IMR-90 (cell line): ENCODE measurements around the gene DAGLA. TPM values are rescaled to one million over a fixed set of nuclear protein-coding genes. Genes with fewer than 3 reads are reported as not detected.
"Not testable (repeated sequence)": the region's sequence is repeated elsewhere in the genome, so short reads cannot be mapped to it uniquely, and the experiment has no call there.

Experiments
- ATAC-seq: fragments of 200-7000 bp; cut with Tn5 transposase; 2 replicates; pipeline ENCODE4 v1.9.1; 2020; ENCODE audit warnings: low read depth, mild to moderate bottlenecking, moderate library complexity
- BruUV-seq: library from RNA; stranded (reverse); fragments of 400-500 nt; replicated peaks from 2 replicates; lab custom pipeline; 2021; lab: Mats Ljungman, UMichigan
- CTCF ChIA-PET: fragments of 300-600 bp; formaldehyde crosslinking; extraction: SDS; loops from one replicate; lab custom pipeline; 2021; ENCODE audit warnings: antibody characterized with exemption; lab: Yijun Ruan, JAX
- POLR2A ChIA-PET: fragments of 300-600 bp; sonication (Branson Sonifier 250); formaldehyde crosslinking; loops from one replicate; lab custom pipeline; 2022; ENCODE audit warnings: antibody characterized with exemption; ENCODE audit not compliant: unreplicated experiment; lab: Charles Lee
- DNase-seq: peaks from one replicate; pipeline ENCODE4 v3.0.0; 2013
- H2AFZ ChIP-seq: replicated peaks from 2 replicates; pipeline ENCODE3; 2013; ENCODE audit warnings: low read length, mild to moderate bottlenecking; ENCODE audit not compliant: poor library complexity
- H2AK5ac ChIP-seq: 2 replicates; pipeline ENCODE4 v1.6.1; 2013; ENCODE audit warnings: low read depth, low read length, inconsistent platforms
- H2AK9ac ChIP-seq: replicated peaks from 2 replicates; pipeline ENCODE3; 2013; ENCODE audit warnings: mild to moderate bottlenecking, low read depth, low read length, moderate library complexity; ENCODE audit not compliant: poor library complexity
- H2BK120ac ChIP-seq: 2 replicates; pipeline ENCODE4 v1.6.1; 2013; ENCODE audit warnings: low read depth, low read length, inconsistent platforms
- H2BK15ac ChIP-seq: 3 replicates; pipeline ENCODE4 v1.6.1; 2013; ENCODE audit warnings: low read depth, low read length, inconsistent platforms
- H2BK20ac ChIP-seq: 2 replicates; pipeline ENCODE4 v1.6.1; 2013; ENCODE audit warnings: low read depth, mild to moderate bottlenecking, inconsistent platforms, low read length, moderate library complexity
- H2BK5ac ChIP-seq: 2 replicates; pipeline ENCODE4 v1.6.1; 2013; ENCODE audit warnings: mild to moderate bottlenecking, low read depth, low read length, inconsistent platforms; ENCODE audit not compliant: poor library complexity, severe bottlenecking
- H3K14ac ChIP-seq: replicated peaks from 2 replicates; pipeline ENCODE4 v1.6.1; 2013; ENCODE audit warnings: low read depth, low read length, inconsistent platforms
- H3K18ac ChIP-seq: 2 replicates; pipeline ENCODE4 v1.6.1; 2013; ENCODE audit warnings: low read depth, low read length, control low read depth
- H3K23ac ChIP-seq: 2 replicates; pipeline ENCODE4 v1.6.1; 2013; ENCODE audit warnings: low read depth, low read length, inconsistent platforms
- H3K27ac ChIP-seq: 2 replicates; pipeline ENCODE4 v1.5.1; 2013; ENCODE audit warnings: mild to moderate bottlenecking, control low read depth, low read length; ENCODE audit not compliant: insufficient read depth
- H3K27me3 ChIP-seq: 2 replicates; pipeline ENCODE4 v1.6.1; 2013; ENCODE audit warnings: low read length; ENCODE audit not compliant: control insufficient read depth, insufficient read depth
- H3K36me3 ChIP-seq: 2 replicates; pipeline ENCODE4 v1.6.1; 2013; ENCODE audit warnings: low read length, mixed read lengths; ENCODE audit not compliant: control insufficient read depth, insufficient read depth
- H3K4ac ChIP-seq: 2 replicates; pipeline ENCODE4 v1.6.1; 2013; ENCODE audit warnings: low read depth, low read length, inconsistent platforms
- H3K4me1 ChIP-seq: 2 replicates; pipeline ENCODE4 v1.6.1; 2013; ENCODE audit warnings: low read length, mixed read lengths; ENCODE audit not compliant: control insufficient read depth, insufficient read depth
- H3K4me2 ChIP-seq: 2 replicates; pipeline ENCODE4 v1.6.1; 2013; ENCODE audit warnings: low read depth, mild to moderate bottlenecking, control low read depth, low read length, moderate library complexity
- H3K4me3 ChIP-seq: 2 replicates; pipeline ENCODE4 v1.5.1; 2013; ENCODE audit warnings: low read depth, mild to moderate bottlenecking, control low read depth, low read length, moderate library complexity; ENCODE audit not compliant: insufficient read depth
- H3K56ac ChIP-seq: 2 replicates; pipeline ENCODE4 v1.6.1; 2013; ENCODE audit warnings: low read length, inconsistent platforms; ENCODE audit not compliant: insufficient read depth; ENCODE audit errors: extremely low read depth
- H3K79me1 ChIP-seq, 2 experiments: 2 replicates each; pipeline ENCODE4 v1.6.1; 2013; ENCODE audit warnings: low read length in 2 of 2, inconsistent platforms in 1 of 2, low read depth in 1 of 2
- H3K9ac ChIP-seq: 2 replicates; pipeline ENCODE4 v1.6.1; 2013; ENCODE audit warnings: low read depth, low read length, control low read depth
- H3K9me1 ChIP-seq: 2 replicates; pipeline ENCODE4 v1.6.1; 2013; ENCODE audit warnings: low read length, inconsistent platforms; ENCODE audit not compliant: insufficient read depth
- H3K9me3 ChIP-seq: 2 replicates; pipeline ENCODE4 v1.6.1; 2013; ENCODE audit warnings: low read length; ENCODE audit not compliant: control insufficient read depth, insufficient read depth
- H4K20me1 ChIP-seq: 2 replicates; pipeline ENCODE4 v1.6.1; 2013; ENCODE audit warnings: low read length, inconsistent platforms; ENCODE audit not compliant: insufficient read depth
- H4K5ac ChIP-seq: 2 replicates; pipeline ENCODE4 v1.6.1; 2013; ENCODE audit warnings: mild to moderate bottlenecking, low read depth, low read length, control low read depth
- H4K8ac ChIP-seq, 2 experiments: 2 replicates each; pipeline ENCODE4 v1.6.1; 2013; ENCODE audit warnings: low read depth in 2 of 2, low read length in 2 of 2, control low read depth in 1 of 2, inconsistent platforms in 1 of 2
- H4K91ac ChIP-seq: 2 replicates; pipeline ENCODE4 v1.6.1; 2013; ENCODE audit warnings: low read depth, low read length, inconsistent platforms; ENCODE audit not compliant: insufficient read depth
- WGBS, 2 experiments: methylation state at CpG; one replicate each; pipeline versions ENCODE4 v1.1.5 to v1.1.7; 2013; ENCODE audit warnings: missing lambda C conversion rate in 2 of 2; ENCODE audit not compliant: insufficient read length in 1 of 2; ENCODE audit errors: extremely low coverage in 2 of 2; 5-methylcytosine and 5-hydroxymethylcytosine counted together
- dilution Hi-C: fragments of 300-500 bp; cut with HindIII; formaldehyde crosslinking; loops from one replicate; pipeline ENCODE4 v1.14.3; 2018; ENCODE audit warnings: low sequenced_read_pairs; ENCODE audit not compliant: unreplicated experiment
- in situ Hi-C: fragments of 300-500 bp; cut with MboI; formaldehyde crosslinking; loops from 3 replicates; pipeline ENCODE4 v1.14.3; 2019; ENCODE audit warnings: low sequenced_read_pairs, inconsistent platforms, mixed read lengths
- intact Hi-C: fragments of 100-400 bp; cut with micrococcal nuclease; formaldehyde crosslinking; loops from 2 replicates; pipeline ENCODE4 v1.10.0; 2022
- polyA plus RNA-seq, 3 experiments: library from polyadenylated mRNA; depleted of rRNA; stranded (reverse); fragments of >200 nt; gene quantifications; 2 replicates each; pipeline ENCODE4 v1.2.3, GENCODE V29; 2012; ENCODE audit warnings: low replicate concordance in 1 of 3
- total RNA-seq: library from RNA; depleted of rRNA; stranded (reverse); fragments of >200 nt; gene quantifications from 2 replicates; pipeline ENCODE4 v1.2.3, GENCODE V29; 2012

The DAGLA gene
- total and polyA plus RNA-seq, 2 of the 4 experiments (the other 2 are of a cell fraction), result 0.90 to 3.8 TPM

DNA sequence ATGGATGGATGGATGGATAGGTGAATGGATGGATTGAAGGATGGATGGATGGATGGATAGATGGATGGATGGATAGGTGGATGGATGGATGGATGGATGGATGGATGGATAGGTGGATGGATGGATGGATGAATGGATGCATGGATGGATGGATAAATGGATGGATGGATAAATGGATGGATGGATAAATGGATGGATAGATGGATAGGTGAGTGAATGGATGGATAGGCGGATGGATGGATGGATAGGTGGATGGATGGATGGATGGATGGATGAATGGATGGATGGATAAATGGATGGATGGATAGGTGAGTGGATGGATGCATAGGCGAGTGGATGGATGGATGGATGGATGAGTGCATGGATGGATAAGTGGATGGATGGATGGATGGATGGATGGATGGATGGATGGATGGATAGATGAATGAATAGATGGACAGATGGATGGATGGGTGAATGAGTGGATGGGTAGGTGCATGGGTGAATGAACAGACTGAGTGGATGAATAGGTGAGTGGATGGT is 6.2 kb upstream of the DAGLA start:
- in situ Hi-C loops, result not testable (repeated sequence)

More for the DNA sequence above, 6.2 kb upstream of the DAGLA start:
- H2AK9ac ChIP-seq, H4K8ac ChIP-seq, H4K91ac ChIP-seq, H3K9ac ChIP-seq, POLR2A ChIA-PET, dilution Hi-C loops, H3K23ac ChIP-seq, H2BK20ac ChIP-seq, H3K4me3 ChIP-seq, intact Hi-C loops, H2BK15ac ChIP-seq, H3K4me2 ChIP-seq, H2BK5ac ChIP-seq, H3K4ac ChIP-seq, H3K9me1 ChIP-seq, H3K14ac ChIP-seq, H3K4me1 ChIP-seq, H3K27ac ChIP-seq, BruUV-seq, H4K20me1 ChIP-seq, H2AFZ ChIP-seq, DNase-seq, CTCF ChIA-PET, H3K9me3 ChIP-seq, H2BK120ac ChIP-seq, H3K56ac ChIP-seq, H2AK5ac ChIP-seq, H4K5ac ChIP-seq, ATAC-seq, H3K79me1 ChIP-seq, H3K36me3 ChIP-seq, H3K18ac ChIP-seq: not testable (repeated sequence)
- H3K27me3 ChIP-seq, result peaks cover 61% of the 10 kb centered on the region
- 39% methylated on average over 2 of the region's 2 CpGs; no CpG with 5 or more reads in 1 of the 2 experiments for WGBS, 2 experiments
